ENCODE measurements around the gene CFAP97D1. TPM values are rescaled to one million over a fixed set of nuclear protein-coding genes. Genes with fewer than 3 reads are reported as not detected.

Gene CFAP97D1
- total RNA-seq, 1 experiment from 2014 or later: 0.13 TPM

DNA sequence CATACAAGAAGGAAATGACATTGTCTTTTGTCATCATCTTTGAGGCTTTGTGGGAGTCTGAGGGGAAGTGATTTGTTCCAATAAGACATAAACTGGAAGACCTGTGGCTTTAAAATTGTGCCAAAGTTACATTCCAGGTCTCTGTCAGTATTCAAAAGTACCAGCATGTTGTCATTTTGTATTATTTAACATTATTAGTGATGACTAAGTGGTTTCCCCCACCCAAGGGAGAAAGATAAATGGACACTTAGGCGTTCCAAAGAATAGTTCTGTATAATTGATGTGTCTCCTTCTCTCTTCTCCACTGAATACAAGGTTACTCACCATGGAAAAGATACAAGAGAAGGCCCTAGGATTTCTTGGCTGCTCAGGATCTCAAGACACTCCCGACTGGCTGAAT, 3.8 kb downstream of the CFAP97D1 start:
- Mint-ChIP-seq H3K27me3 (ENCODE audit: low read depth) (peaks cover 24% of the 10 kb centered on the region), H3K9me3 (no peaks in the 10 kb centered on the region), H3K4me1 (peaks cover 15% of the 10 kb centered on the region), H3K36me3 (no peaks in the 10 kb centered on the region), H3K27ac (no peak overlapping the region), H3K4me3 (no peak overlapping the region)
- TF ChIP-seq CBFB (CRISPR knock-in tag; IDR thresholded peaks at IDR 0.05; ENCODE audit: low read depth) (no peak), IRF2 (CRISPR knock-in tag; IDR thresholded peaks at IDR 0.05; ENCODE audit: borderline replicate concordance, low read depth) (no peak), HMGA2 (CRISPR knock-in tag; IDR thresholded peaks at IDR 0.05) (no peak), NR1H2 (CRISPR knock-in tag; IDR thresholded peaks at IDR 0.05) (no peak), NFATC4 (CRISPR knock-in tag; IDR thresholded peaks at IDR 0.05) (no peak), FOXJ3 (CRISPR knock-in tag; IDR thresholded peaks at IDR 0.05; ENCODE audit: borderline replicate concordance) (no peak), FOXK1 (CRISPR knock-in tag; IDR thresholded peaks at IDR 0.05) (no peak), ETV6 (CRISPR knock-in tag; IDR thresholded peaks at IDR 0.05) (no peak), ZNF263 (CRISPR knock-in tag; IDR thresholded peaks at IDR 0.05; ENCODE audit: low read depth) (no peak), ZNF121 (CRISPR knock-in tag; IDR thresholded peaks at IDR 0.05) (no peak)
- TF ChIP-seq, protein P1, sequence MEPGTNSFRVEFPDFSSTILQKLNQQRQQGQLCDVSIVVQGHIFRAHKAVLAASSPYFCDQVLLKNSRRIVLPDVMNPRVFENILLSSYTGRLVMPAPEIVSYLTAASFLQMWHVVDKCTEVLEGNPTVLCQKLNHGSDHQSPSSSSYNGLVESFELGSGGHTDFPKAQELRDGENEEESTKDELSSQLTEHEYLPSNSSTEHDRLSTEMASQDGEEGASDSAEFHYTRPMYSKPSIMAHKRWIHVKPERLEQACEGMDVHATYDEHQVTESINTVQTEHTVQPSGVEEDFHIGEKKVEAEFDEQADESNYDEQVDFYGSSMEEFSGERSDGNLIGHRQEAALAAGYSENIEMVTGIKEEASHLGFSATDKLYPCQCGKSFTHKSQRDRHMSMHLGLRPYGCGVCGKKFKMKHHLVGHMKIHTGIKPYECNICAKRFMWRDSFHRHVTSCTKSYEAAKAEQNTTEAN (CRISPR knock-in tag; IDR thresholded peaks at IDR 0.05): no peak
- TF ChIP-seq, protein P2, sequence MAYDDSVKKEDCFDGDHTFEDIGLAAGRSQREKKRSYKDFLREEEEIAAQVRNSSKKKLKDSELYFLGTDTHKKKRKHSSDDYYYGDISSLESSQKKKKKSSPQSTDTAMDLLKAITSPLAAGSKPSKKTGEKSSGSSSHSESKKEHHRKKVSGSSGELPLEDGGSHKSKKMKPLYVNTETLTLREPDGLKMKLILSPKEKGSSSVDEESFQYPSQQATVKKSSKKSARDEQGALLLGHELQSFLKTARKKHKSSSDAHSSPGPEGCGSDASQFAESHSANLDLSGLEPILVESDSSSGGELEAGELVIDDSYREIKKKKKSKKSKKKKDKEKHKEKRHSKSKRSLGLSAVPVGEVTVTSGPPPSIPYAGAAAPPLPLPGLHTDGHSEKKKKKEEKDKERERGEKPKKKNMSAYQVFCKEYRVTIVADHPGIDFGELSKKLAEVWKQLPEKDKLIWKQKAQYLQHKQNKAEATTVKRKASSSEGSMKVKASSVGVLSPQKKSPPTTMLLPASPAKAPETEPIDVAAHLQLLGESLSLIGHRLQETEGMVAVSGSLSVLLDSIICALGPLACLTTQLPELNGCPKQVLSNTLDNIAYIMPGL (CRISPR knock-in tag; IDR thresholded peaks at IDR 0.05): no peak
- TF ChIP-seq, protein P3, sequence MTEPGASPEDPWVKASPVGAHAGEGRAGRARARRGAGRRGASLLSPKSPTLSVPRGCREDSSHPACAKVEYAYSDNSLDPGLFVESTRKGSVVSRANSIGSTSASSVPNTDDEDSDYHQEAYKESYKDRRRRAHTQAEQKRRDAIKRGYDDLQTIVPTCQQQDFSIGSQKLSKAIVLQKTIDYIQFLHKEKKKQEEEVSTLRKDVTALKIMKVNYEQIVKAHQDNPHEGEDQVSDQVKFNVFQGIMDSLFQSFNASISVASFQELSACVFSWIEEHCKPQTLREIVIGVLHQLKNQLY (CRISPR knock-in tag; IDR thresholded peaks at IDR 0.05): no peak
- TF ChIP-seq, protein P4, sequence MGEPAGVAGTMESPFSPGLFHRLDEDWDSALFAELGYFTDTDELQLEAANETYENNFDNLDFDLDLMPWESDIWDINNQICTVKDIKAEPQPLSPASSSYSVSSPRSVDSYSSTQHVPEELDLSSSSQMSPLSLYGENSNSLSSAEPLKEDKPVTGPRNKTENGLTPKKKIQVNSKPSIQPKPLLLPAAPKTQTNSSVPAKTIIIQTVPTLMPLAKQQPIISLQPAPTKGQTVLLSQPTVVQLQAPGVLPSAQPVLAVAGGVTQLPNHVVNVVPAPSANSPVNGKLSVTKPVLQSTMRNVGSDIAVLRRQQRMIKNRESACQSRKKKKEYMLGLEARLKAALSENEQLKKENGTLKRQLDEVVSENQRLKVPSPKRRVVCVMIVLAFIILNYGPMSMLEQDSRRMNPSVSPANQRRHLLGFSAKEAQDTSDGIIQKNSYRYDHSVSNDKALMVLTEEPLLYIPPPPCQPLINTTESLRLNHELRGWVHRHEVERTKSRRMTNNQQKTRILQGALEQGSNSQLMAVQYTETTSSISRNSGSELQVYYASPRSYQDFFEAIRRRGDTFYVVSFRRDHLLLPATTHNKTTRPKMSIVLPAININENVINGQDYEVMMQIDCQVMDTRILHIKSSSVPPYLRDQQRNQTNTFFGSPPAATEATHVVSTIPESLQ (CRISPR knock-in tag; IDR thresholded peaks at IDR 0.05): no peak
- TF ChIP-seq, protein P5, sequence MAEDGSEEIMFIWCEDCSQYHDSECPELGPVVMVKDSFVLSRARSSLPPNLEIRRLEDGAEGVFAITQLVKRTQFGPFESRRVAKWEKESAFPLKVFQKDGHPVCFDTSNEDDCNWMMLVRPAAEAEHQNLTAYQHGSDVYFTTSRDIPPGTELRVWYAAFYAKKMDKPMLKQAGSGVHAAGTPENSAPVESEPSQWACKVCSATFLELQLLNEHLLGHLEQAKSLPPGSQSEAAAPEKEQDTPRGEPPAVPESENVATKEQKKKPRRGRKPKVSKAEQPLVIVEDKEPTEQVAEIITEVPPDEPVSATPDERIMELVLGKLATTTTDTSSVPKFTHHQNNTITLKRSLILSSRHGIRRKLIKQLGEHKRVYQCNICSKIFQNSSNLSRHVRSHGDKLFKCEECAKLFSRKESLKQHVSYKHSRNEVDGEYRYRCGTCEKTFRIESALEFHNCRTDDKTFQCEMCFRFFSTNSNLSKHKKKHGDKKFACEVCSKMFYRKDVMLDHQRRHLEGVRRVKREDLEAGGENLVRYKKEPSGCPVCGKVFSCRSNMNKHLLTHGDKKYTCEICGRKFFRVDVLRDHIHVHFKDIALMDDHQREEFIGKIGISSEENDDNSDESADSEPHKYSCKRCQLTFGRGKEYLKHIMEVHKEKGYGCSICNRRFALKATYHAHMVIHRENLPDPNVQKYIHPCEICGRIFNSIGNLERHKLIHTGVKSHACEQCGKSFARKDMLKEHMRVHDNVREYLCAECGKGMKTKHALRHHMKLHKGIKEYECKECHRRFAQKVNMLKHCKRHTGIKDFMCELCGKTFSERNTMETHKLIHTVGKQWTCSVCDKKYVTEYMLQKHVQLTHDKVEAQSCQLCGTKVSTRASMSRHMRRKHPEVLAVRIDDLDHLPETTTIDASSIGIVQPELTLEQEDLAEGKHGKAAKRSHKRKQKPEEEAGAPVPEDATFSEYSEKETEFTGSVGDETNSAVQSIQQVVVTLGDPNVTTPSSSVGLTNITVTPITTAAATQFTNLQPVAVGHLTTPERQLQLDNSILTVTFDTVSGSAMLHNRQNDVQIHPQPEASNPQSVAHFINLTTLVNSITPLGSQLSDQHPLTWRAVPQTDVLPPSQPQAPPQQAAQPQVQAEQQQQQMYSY (CRISPR knock-in tag; IDR thresholded peaks at IDR 0.05): no peak
- TF ChIP-seq, protein P6, sequence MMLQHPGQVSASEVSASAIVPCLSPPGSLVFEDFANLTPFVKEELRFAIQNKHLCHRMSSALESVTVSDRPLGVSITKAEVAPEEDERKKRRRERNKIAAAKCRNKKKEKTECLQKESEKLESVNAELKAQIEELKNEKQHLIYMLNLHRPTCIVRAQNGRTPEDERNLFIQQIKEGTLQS (CRISPR knock-in tag; conservative IDR thresholded peaks at IDR 0.05): no peak
- DNase-seq (ENCODE audit: low spot score) (no peak), ATAC-seq (no peak)
- ChIA-PET POLR2A (no interaction called here), CTCF (interaction anchor here (2.2 kb wide), 1 partner anchor 62 kb away, joined by 7 read pairs; the partner anchor contains the start of gene CD300LG)

DNA sequence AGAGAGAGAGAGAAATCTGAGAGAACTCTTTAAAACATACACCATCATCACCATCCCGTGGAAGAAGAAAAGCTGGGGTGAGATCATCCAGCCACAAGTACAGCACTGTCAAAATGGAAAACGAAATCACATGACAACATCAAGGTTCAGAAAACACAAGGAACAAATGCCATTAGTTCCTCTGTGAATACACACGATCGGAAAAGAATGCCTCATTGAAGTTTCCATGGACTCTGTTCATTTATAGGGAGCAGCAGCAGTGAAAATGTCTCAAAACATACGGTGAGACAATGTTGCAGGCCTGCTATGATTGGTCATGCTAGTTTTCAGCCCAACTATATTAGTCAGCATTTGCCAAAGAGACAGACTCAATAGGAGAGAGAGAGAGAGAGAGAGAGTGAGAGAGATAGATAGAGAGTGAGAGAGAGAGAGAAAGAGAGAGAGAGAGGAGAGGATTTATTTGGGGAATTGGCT, 4.4 kb downstream of the CFAP97D1 start:
- DNase-seq (ENCODE audit: low spot score) (no peak), ATAC-seq (no peak)
- H3K27ac Mint-ChIP-seq: no peak overlapping the region
- ChIA-PET CTCF (interaction anchor here (2.2 kb wide), 1 partner anchor 61 kb away, joined by 7 read pairs; the partner anchor contains the start of gene CD300LG), POLR2A (no interaction called here)
- peaks cover 18% of the 10 kb centered on the region for H3K27me3 Mint-ChIP-seq (ENCODE audit: low read depth)
- H3K4me3 Mint-ChIP-seq: no peak overlapping the region
- peaks cover 9% of the 10 kb centered on the region for H3K4me1 Mint-ChIP-seq
- no peaks in the 10 kb centered on the region for H3K36me3 Mint-ChIP-seq
- no peaks in the 10 kb centered on the region for H3K9me3 Mint-ChIP-seq
- TF ChIP-seq TCF7 (CRISPR knock-in tag; IDR thresholded peaks at IDR 0.05; ENCODE audit: low read depth) (no peak), ETV6 (CRISPR knock-in tag; IDR thresholded peaks at IDR 0.05) (no peak), NFATC4 (CRISPR knock-in tag; IDR thresholded peaks at IDR 0.05) (no peak), NFE2L1 (CRISPR knock-in tag; IDR thresholded peaks at IDR 0.05) (no peak), ZNF263 (CRISPR knock-in tag; IDR thresholded peaks at IDR 0.05; ENCODE audit: low read depth) (no peak), TP53 (CRISPR knock-in tag; IDR thresholded peaks at IDR 0.05) (no peak), PRRX2 (CRISPR knock-in tag; IDR thresholded peaks at IDR 0.05) (no peak)
- TF ChIP-seq, protein P7, sequence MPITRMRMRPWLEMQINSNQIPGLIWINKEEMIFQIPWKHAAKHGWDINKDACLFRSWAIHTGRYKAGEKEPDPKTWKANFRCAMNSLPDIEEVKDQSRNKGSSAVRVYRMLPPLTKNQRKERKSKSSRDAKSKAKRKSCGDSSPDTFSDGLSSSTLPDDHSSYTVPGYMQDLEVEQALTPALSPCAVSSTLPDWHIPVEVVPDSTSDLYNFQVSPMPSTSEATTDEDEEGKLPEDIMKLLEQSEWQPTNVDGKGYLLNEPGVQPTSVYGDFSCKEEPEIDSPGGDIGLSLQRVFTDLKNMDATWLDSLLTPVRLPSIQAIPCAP (CRISPR knock-in tag; IDR thresholded peaks at IDR 0.05): no peak
- TF ChIP-seq, protein P8, sequence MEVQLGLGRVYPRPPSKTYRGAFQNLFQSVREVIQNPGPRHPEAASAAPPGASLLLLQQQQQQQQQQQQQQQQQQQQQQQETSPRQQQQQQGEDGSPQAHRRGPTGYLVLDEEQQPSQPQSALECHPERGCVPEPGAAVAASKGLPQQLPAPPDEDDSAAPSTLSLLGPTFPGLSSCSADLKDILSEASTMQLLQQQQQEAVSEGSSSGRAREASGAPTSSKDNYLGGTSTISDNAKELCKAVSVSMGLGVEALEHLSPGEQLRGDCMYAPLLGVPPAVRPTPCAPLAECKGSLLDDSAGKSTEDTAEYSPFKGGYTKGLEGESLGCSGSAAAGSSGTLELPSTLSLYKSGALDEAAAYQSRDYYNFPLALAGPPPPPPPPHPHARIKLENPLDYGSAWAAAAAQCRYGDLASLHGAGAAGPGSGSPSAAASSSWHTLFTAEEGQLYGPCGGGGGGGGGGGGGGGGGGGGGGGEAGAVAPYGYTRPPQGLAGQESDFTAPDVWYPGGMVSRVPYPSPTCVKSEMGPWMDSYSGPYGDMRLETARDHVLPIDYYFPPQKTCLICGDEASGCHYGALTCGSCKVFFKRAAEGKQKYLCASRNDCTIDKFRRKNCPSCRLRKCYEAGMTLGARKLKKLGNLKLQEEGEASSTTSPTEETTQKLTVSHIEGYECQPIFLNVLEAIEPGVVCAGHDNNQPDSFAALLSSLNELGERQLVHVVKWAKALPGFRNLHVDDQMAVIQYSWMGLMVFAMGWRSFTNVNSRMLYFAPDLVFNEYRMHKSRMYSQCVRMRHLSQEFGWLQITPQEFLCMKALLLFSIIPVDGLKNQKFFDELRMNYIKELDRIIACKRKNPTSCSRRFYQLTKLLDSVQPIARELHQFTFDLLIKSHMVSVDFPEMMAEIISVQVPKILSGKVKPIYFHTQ (CRISPR knock-in tag; IDR thresholded peaks at IDR 0.05): no peak
